Liver (tissue), 9 donors: Measurements from ENCODE around the gene GPT2. TPM values are rescaled to one million over a fixed set of nuclear protein-coding genes. Genes with fewer than 3 reads are reported as not detected.

Experiments
- DNase-seq: peaks from one replicate; pipeline ENCODE4 v3.0.0-alpha.2; 2017; ENCODE audit warnings: low spot score
- H3K27ac ChIP-seq, 2 donors: one replicate each; pipeline ENCODE4 v1.7.0; 2013; ENCODE audit warnings: inconsistent platforms in 2 of 2, low read length in 2 of 2, control low read depth in 1 of 2, low read depth in 1 of 2, mild to moderate bottlenecking in 1 of 2
- H3K27me3 ChIP-seq, 4 donors: one replicate each; pipeline versions ENCODE4 v1.6.1 to v1.7.0; 2013; ENCODE audit warnings: low read length in 3 of 4, inconsistent platforms in 1 of 4, mild to moderate bottlenecking in 1 of 4, moderate library complexity in 1 of 4; ENCODE audit not compliant: control insufficient read depth in 4 of 4, insufficient read depth in 4 of 4
- H3K36me3 ChIP-seq, 4 donors: one replicate each; pipeline versions ENCODE4 v1.6.1 to v1.7.0; 2013; ENCODE audit warnings: low read length in 3 of 4, mild to moderate bottlenecking in 3 of 4, low read depth in 1 of 4, moderate library complexity in 1 of 4; ENCODE audit not compliant: control insufficient read depth in 4 of 4, insufficient read depth in 3 of 4
- H3K4me1 ChIP-seq, 4 donors: one replicate each; pipeline versions ENCODE4 v1.6.1 to v1.7.0; 2013; ENCODE audit warnings: low read length in 3 of 4, mild to moderate bottlenecking in 3 of 4, moderate library complexity in 1 of 4; ENCODE audit not compliant: control insufficient read depth in 4 of 4, insufficient read depth in 4 of 4
- H3K4me3 ChIP-seq, 3 donors: one replicate each; pipeline versions ENCODE4 v1.6.1 to v1.7.0; 2013; ENCODE audit warnings: low read length in 3 of 3, control low read depth in 1 of 3, low read depth in 1 of 3, mild to moderate bottlenecking in 1 of 3
- H3K9ac ChIP-seq, 2 donors: one replicate each; pipeline ENCODE4 v1.7.0; 2013; ENCODE audit warnings: low read length in 2 of 2, mild to moderate bottlenecking in 2 of 2, moderate library complexity in 2 of 2, control low read depth in 1 of 2, low read depth in 1 of 2
- H3K9me3 ChIP-seq, 4 donors: one replicate each; pipeline versions ENCODE4 v1.6.1 to v1.7.0; 2013; ENCODE audit warnings: low read length in 3 of 4; ENCODE audit not compliant: control insufficient read depth in 4 of 4
- ATF3 ChIP-seq: IDR thresholded peaks from 2 replicates; pipeline ENCODE4 v1.6.1; 2016; ENCODE audit warnings: antibody characterized with exemption
- EGR1 ChIP-seq, 2 donors: IDR thresholded peaks; 2 replicates each; pipeline ENCODE4 v1.6.1; 2016 to 2018; ENCODE audit warnings: antibody characterized with exemption in 2 of 2, low read depth in 2 of 2
- FOXA1 ChIP-seq: IDR thresholded peaks from 2 replicates; pipeline ENCODE4 v1.6.1; 2016; ENCODE audit warnings: antibody characterized with exemption
- FOXA2 ChIP-seq: IDR thresholded peaks from 2 replicates; pipeline ENCODE4 v1.6.1; 2016; ENCODE audit warnings: antibody characterized with exemption
- GABPA ChIP-seq, 2 donors: IDR thresholded peaks in 1 of 2; conservative IDR thresholded peaks in 1 of 2; 2 replicates each; pipeline ENCODE4 v1.6.1; 2016; ENCODE audit warnings: antibody characterized with exemption in 2 of 2, mild to moderate bottlenecking in 1 of 2, moderate library complexity in 1 of 2
- HNF4A ChIP-seq, 2 donors: conservative IDR thresholded peaks; 2 replicates each; pipeline ENCODE4 v1.6.1; 2016; ENCODE audit warnings: antibody characterized with exemption in 2 of 2, mild to moderate bottlenecking in 2 of 2
- HNF4G ChIP-seq: IDR thresholded peaks from 2 replicates; pipeline ENCODE4 v1.6.1; 2016; ENCODE audit warnings: antibody characterized with exemption
- JUND ChIP-seq, 2 donors: IDR thresholded peaks; 2 replicates each; pipeline ENCODE4 v1.6.1; 2016; ENCODE audit warnings: antibody characterized with exemption in 2 of 2
- MAX ChIP-seq: IDR thresholded peaks from 2 replicates; pipeline ENCODE4 v1.6.1; 2016; ENCODE audit warnings: antibody characterized with exemption
- NR2F2 ChIP-seq: IDR thresholded peaks from 2 replicates; pipeline ENCODE4 v1.6.1; 2016; ENCODE audit warnings: antibody characterized with exemption
- RAD21 ChIP-seq, 2 donors: IDR thresholded peaks; 2 replicates each; pipeline ENCODE4 v1.6.1; 2016; ENCODE audit warnings: antibody characterized with exemption in 2 of 2, mild to moderate bottlenecking in 2 of 2
- RXRA ChIP-seq, 2 donors: IDR thresholded peaks; 2 replicates each; pipeline ENCODE4 v1.6.1; 2017 to 2018; ENCODE audit warnings: antibody characterized with exemption in 2 of 2, mild to moderate bottlenecking in 1 of 2
- SP1 ChIP-seq: IDR thresholded peaks from 2 replicates; pipeline ENCODE4 v1.6.1; 2018; ENCODE audit warnings: antibody characterized with exemption, mild to moderate bottlenecking
- TAF1 ChIP-seq: conservative IDR thresholded peaks from 2 replicates; pipeline ENCODE4 v1.6.1; 2016; ENCODE audit warnings: antibody characterized with exemption, mild to moderate bottlenecking
- YY1 ChIP-seq: IDR thresholded peaks from 2 replicates; pipeline ENCODE4 v1.6.1; 2016; ENCODE audit warnings: antibody characterized with exemption, mild to moderate bottlenecking
- WGBS: extraction: QIAGEN DNeasy Blood & Tissue Kit; methylation state at CpG from one replicate; pipeline ENCODE4 v1.1.7; 2013; 5-methylcytosine and 5-hydroxymethylcytosine counted together
- polyA plus RNA-seq, 2 donors: library from polyadenylated mRNA; stranded (reverse) in 1 of 2; unstranded in 1 of 2; fragments of 200-250 nt in 1 of 2; fragments of >200 nt in 1 of 2; fragmentation: Nextera tagmentation in 1 of 2; extraction: Ambion mirVana in 1 of 2; gene quantifications; one replicate each; pipeline versions ENCODE4 v1.2.1 to v1.2.3, GENCODE V29; 2013 to 2015
- total RNA-seq, 2 donors: library from RNA; depleted of rRNA; stranded (reverse); fragments of >200 nt; gene quantifications; one replicate each; pipeline ENCODE4 v1.2.3, GENCODE V29; 2014
- TF ChIP-seq, protein P1 (sequence below): fragments of 150-350 bp; IDR thresholded peaks from 2 replicates; pipeline ENCODE4 v1.5.1; 2017; ENCODE audit warnings: improper control_type of control experiment, low read depth, low read length; ENCODE audit not compliant: missing input control
- TF ChIP-seq, protein P2 (sequence below): IDR thresholded peaks from 2 replicates; pipeline ENCODE4 v1.6.1; 2016; ENCODE audit warnings: antibody characterized with exemption, mild to moderate bottlenecking
- TF ChIP-seq, protein P3 (sequence below): IDR thresholded peaks from 2 replicates; pipeline ENCODE4 v1.6.1; 2016; ENCODE audit warnings: antibody characterized with exemption
- donor health status: healthy.
- donor health status: healthy.
- donor health status: healthy.
- donor health status: healthy.
- donor health status: healthy.

The GPT2 gene
- total and polyA plus RNA-seq, 4 donors, result 6.8 to 78.3 (median 47.0) TPM

DNA sequence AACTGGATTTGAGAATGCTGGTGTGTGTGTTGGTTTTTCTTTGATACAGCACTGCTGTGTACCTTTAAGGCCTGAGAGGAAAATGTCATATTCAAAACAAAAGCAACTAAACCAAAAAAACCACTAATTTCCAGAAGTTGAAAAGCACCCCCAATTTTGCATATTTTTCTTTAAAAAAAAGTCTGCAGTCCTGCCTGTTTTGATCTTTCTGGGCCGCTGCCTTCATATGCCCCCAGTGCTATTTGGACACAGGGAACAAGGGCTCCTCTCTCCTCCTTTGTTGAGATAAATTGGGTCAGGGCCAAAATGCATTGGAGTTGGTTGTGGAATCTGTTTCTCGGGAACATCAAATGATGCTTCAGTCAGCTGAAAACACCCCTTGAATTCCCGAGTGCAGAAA is 26.9 kb downstream of the GPT2 start:
- Histone ChIP-seq H3K27ac (no peak overlapping the region), H3K4me1 (no peaks in the 10 kb centered on the region), H3K9ac (no peak overlapping the region), H3K9me3 (no peaks in the 10 kb centered on the region), H3K4me3 (no peak overlapping the region), H3K36me3 (peaks cover 4 to 62% (median 50%) of the 10 kb centered on the region in 4 donors), H3K27me3 (no peaks in the 10 kb centered on the region)
- no peak for TF ChIP-seq MAX
- no peak for TF ChIP-seq YY1
- no peak for TF ChIP-seq SP1
- TF ChIP-seq GABPA (IDR thresholded peaks at IDR 0.05 in 1 of 2, conservative IDR thresholded peaks at IDR 0.05 in 1 of 2), result no peak
- no peak for TF ChIP-seq FOXA2
- no peak for TF ChIP-seq FOXA1
- TF ChIP-seq TAF1, result no peak
- no peak for TF ChIP-seq RXRA (IDR thresholded peaks at IDR 0.05)
- TF ChIP-seq, protein P1, sequence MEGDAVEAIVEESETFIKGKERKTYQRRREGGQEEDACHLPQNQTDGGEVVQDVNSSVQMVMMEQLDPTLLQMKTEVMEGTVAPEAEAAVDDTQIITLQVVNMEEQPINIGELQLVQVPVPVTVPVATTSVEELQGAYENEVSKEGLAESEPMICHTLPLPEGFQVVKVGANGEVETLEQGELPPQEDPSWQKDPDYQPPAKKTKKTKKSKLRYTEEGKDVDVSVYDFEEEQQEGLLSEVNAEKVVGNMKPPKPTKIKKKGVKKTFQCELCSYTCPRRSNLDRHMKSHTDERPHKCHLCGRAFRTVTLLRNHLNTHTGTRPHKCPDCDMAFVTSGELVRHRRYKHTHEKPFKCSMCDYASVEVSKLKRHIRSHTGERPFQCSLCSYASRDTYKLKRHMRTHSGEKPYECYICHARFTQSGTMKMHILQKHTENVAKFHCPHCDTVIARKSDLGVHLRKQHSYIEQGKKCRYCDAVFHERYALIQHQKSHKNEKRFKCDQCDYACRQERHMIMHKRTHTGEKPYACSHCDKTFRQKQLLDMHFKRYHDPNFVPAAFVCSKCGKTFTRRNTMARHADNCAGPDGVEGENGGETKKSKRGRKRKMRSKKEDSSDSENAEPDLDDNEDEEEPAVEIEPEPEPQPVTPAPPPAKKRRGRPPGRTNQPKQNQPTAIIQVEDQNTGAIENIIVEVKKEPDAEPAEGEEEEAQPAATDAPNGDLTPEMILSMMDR, result no peak
- no peak for TF ChIP-seq HNF4G
- TF ChIP-seq NR2F2, result no peak
- TF ChIP-seq EGR1 (IDR thresholded peaks at IDR 0.05; ENCODE audit: low read depth in 2 of 2), result no peak
- TF ChIP-seq, protein P2, sequence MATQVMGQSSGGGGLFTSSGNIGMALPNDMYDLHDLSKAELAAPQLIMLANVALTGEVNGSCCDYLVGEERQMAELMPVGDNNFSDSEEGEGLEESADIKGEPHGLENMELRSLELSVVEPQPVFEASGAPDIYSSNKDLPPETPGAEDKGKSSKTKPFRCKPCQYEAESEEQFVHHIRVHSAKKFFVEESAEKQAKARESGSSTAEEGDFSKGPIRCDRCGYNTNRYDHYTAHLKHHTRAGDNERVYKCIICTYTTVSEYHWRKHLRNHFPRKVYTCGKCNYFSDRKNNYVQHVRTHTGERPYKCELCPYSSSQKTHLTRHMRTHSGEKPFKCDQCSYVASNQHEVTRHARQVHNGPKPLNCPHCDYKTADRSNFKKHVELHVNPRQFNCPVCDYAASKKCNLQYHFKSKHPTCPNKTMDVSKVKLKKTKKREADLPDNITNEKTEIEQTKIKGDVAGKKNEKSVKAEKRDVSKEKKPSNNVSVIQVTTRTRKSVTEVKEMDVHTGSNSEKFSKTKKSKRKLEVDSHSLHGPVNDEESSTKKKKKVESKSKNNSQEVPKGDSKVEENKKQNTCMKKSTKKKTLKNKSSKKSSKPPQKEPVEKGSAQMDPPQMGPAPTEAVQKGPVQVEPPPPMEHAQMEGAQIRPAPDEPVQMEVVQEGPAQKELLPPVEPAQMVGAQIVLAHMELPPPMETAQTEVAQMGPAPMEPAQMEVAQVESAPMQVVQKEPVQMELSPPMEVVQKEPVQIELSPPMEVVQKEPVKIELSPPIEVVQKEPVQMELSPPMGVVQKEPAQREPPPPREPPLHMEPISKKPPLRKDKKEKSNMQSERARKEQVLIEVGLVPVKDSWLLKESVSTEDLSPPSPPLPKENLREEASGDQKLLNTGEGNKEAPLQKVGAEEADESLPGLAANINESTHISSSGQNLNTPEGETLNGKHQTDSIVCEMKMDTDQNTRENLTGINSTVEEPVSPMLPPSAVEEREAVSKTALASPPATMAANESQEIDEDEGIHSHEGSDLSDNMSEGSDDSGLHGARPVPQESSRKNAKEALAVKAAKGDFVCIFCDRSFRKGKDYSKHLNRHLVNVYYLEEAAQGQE, result no peak
- no peak for TF ChIP-seq JUND (IDR thresholded peaks at IDR 0.05)
- TF ChIP-seq, protein P3, sequence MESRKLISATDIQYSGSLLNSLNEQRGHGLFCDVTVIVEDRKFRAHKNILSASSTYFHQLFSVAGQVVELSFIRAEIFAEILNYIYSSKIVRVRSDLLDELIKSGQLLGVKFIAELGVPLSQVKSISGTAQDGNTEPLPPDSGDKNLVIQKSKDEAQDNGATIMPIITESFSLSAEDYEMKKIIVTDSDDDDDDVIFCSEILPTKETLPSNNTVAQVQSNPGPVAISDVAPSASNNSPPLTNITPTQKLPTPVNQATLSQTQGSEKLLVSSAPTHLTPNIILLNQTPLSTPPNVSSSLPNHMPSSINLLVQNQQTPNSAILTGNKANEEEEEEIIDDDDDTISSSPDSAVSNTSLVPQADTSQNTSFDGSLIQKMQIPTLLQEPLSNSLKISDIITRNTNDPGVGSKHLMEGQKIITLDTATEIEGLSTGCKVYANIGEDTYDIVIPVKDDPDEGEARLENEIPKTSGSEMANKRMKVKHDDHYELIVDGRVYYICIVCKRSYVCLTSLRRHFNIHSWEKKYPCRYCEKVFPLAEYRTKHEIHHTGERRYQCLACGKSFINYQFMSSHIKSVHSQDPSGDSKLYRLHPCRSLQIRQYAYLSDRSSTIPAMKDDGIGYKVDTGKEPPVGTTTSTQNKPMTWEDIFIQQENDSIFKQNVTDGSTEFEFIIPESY, result no peak
- TF ChIP-seq RAD21 (IDR thresholded peaks at IDR 0.05), result no peak
- no peak for TF ChIP-seq HNF4A (conservative IDR thresholded peaks at IDR 0.05)
- TF ChIP-seq ATF3, result no peak
- no peak for DNase-seq
- 75% methylated on average over 3 of the region's 3 CpGs for WGBS
